A549 treated with RU486 at 1 μM for 4 hours (cell line): Measurements from ENCODE around the gene TMEM150A. TPM values are rescaled to one million over a fixed set of nuclear protein-coding genes. Genes with fewer than 3 reads are reported as not detected.

Source experiments
- total RNA-seq: library from RNA; stranded (reverse); fragments of 200-300 nt; extraction: Qiagen RNA extraction; gene quantifications from 5 replicates; pipeline ENCODE4 v1.2.3, GENCODE V29; 2022; ENCODE audit warnings: low read depth

TMEM150A gene, protein sequence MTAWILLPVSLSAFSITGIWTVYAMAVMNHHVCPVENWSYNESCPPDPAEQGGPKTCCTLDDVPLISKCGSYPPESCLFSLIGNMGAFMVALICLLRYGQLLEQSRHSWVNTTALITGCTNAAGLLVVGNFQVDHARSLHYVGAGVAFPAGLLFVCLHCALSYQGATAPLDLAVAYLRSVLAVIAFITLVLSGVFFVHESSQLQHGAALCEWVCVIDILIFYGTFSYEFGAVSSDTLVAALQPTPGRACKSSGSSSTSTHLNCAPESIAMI
- 8.5 to 13.1 TPM (median 11.8 TPM) in 5 replicates for total RNA-seq

DNA sequence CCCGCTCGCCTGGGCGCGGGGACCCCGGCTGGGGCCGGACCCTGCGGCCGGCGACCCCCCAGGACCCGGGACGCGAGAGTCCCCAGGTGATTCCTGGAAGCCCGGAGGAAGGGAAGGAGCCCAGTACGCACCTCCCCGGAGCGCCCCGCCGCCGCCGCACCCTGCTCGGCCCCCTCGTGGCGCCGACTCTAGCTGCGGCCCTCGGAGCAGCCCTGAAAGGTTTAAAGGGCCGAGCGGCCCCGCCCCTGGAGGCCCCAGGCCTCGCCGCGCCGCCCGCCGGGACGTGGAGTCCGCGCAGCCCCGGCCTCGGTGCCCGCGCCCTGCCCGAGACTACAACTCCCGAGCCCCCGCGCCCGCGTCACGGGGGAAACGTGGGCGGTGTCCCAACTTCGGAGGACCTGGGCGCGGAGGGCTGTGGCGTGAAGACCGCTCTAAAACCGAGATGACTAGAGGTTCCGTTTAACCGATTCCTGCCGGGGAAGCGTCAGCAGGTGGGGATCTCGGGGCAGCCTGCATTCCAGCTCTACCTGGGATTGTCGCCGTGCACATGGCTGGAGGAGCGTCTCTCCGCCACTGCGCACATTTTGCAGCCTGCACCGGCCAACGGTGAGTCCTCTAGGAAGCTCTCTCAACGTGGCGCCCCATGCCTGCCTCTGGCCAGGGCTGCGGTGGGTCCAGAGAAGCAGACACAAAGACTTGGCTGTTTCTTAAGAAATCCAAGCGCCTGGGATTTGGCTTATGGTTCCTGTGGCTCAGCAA lies at the start of gene TMEM150A:
TMEM150A (minus strand) TSS at position 223 of the 759 bp plus-strand sequence. CDS start 750 bp downstream, outside the sequence.

DNA sequence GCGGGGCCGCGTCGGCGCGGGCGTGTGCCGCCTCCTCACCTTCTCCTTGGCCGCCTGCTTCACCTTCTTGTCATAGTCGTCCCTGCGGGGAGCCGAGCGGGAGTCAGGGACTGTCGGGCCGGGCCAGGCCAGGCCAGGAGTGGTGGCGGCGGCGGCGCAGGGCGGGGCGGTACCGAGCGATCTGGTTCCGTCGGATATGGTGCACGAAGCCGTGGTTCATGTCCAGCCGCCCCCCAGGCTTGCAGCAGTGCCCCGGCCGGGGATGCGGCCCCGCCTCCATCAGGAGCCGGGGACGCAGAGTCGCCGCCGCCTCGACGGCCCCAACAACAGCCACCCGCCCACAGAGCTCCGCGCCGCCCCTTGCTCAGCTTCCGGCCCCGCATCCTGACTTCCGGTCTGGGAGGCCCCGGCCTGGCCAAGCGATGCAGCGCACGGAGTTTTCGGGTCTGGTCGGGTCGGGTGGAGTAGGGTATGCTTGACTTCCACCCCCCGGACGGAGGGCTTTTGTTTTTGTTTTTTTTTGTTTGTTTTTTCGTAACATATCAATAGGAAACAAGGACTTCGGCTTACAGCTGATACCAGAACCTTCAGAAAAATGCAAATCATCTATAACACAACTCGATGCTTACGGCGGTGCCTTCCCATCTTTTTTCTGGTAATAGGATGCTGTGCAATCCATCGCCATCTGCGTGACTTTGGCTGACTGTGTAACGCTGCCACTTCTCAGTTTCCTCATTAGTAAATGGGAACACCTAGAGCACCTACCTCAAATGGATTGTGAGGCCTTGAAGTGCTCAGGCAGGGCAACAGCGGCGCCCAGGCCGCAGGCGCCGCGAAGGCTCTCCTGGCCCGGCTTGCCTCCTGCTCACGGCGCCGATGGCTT lies 9.4 kb upstream of the TMEM150A start, which contains the start of gene C2orf68:
C2orf68 (minus strand) TSS at position 362 of the 883 bp plus-strand sequence; CDS start at position 280, 82 bp downstream.

DNA sequence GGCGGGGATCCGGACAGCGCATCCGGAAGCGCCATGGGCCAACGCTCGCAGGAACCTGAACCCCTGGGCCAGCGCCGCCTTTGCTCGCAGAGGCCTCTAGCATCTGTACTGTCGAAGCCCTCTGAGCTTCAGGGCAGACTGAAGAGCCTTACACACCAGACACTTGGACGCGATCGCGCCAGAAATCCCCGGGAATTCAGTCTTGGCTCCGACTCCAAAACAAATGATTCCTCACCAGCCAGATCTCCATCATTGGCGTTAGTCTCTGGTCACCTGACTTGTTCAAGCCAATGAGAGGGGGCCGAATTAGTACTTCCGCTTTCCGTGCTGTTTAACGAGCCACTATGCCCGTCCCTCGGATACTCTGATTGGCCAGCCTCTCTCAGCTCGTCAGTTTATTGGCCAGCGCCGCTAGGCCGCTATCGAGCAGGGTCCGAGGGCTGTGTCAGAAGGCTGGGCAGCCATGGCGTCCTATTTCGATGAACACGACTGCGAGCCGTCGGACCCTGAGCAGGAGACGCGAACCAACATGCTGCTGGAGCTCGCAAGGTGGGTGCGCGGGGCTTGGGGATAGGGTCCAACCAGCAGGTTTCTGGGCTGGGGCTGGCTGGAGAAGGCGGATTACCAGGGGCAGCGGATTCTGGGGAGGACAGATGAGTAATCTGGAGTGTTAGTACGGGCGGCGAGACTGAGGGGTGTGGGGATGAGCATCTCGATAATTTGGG lies 7.0 kb downstream of the TMEM150A start, which contains the start of gene RNF181:
RNF181 (plus strand) TSS at position 445 of the 725 bp plus-strand sequence; CDS start at position 464, 19 bp downstream.

DNA sequence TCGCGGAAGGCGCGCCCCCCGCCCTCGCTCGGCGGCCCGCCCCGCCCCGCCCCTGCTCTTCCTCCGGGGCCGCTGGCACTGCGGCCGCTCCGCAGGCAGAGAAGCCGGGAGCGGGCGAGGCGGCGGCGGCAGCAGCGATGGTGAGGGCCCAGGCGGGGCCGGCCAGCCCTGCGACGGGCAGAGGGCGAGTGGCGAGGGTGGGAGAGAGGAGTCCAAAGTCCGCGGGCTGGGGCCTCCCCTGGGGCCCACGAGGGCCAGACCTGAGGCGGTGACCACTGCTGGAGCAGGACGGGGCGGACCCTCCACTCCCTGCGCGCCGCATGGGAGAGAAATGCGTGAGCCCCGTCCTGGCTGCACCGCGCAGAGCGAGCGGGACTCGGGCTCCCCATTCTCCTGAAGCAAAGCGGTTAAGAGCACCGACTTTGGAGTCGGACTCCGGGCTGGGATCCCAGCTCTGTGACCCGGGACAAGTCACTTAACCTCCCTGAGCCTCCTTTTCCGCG lies 18.1 kb downstream of the TMEM150A start, which contains the start of gene VAMP5:
VAMP5 (plus strand) TSS at position 78 of the 503 bp plus-strand sequence; CDS start at position 138, 60 bp downstream.

GRCh38 chr2:85577386-85578242 lies 24.9 kb downstream of the TMEM150A start, which contains the start of gene VAMP8:
TSS of gene VAMP8 (plus strand) at chr2:85577586. CDS start at chr2:85577647, 61 bp downstream.

DNA sequence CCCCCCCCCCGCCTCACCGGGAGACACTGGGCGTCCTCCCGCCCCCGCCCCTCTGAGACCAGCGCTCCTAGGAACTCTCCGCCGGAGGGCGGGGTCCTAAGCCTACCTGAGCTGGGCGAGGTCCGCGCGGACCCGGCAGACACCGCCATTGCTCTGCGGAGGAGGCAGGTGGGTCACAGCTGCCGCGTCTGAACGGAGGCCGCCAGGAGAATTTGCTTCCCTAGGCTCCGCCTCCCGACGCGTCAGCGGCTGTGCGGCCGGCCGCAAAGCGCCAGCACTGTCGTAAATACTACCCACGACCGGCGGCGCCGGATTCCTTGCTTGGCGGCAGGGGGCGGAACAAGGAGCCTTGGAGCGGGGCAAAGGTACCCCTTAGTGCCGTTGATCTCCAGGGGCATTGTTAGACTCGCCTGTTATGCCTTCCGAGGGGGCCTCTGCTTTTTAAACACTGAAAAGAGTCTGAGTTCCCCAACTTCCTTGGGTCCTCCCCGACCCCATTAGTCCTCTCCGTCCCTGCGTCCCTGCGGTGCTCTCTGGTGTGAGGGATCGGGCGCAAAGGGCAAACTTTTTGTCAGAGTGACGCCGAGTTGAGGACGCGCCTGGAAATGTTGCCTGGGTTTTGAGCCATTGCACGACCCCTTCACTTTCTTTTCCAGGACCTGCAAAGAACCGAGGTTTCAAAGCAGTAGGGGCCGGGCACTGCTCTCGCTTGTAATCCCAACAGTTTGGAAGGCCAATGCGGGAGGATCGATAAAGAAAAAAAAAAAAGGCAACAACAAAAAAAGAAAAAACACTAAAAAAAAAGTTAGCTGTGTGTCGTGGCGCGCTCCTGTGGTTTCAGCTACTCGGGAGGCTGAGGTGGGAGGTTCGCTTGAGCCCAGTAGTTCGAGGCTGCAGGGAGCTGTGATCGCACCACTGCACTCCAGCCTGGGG lies 41.0 kb downstream of the TMEM150A start, which contains the start of gene GGCX:
GGCX (minus strand) TSS at position 214 of the 933 bp plus-strand sequence; CDS start at position 149, 65 bp downstream.

Other genes starting within 250 kb of the TMEM150A start
- 51.9 to 58.7 TPM (median 54.3 TPM) in 5 replicates for gene RETSAT, start 248.2 kb downstream of the TMEM150A start, total RNA-seq
- 11.1 to 13.1 TPM (median 11.9 TPM) in 5 replicates for gene ELMOD3, start 247.9 kb downstream of the TMEM150A start, total RNA-seq
- gene CAPG, start 192.3 kb downstream of the TMEM150A start, total RNA-seq, result 82.4 to 117 TPM (median 86.5 TPM) in 5 replicates
- gene SH2D6, start 184.0 kb downstream of the TMEM150A start, total RNA-seq, result 0.46 to 1.6 TPM (median 0.55 TPM) in 5 replicates
- gene MAT2A, start 63.5 kb downstream of the TMEM150A start, total RNA-seq, result 412 to 487 TPM (median 481 TPM) in 5 replicates
- 36.2 to 46.7 TPM (median 42.4 TPM) in 5 replicates for gene GGCX, start 41.2 kb downstream of the TMEM150A start, total RNA-seq
- gene VAMP8, start 25.1 kb downstream of the TMEM150A start, total RNA-seq, result 15.8 to 20.9 TPM (median 20.0 TPM) in 5 replicates
- gene VAMP5, start 18.3 kb downstream of the TMEM150A start, total RNA-seq, result 0.15 TPM in 1 of 5 replicates, not detected in the others
- 183 to 198 TPM (median 189 TPM) in 5 replicates for gene RNF181, start 7.0 kb downstream of the TMEM150A start, total RNA-seq
- gene C2orf68, start 9.4 kb upstream of the TMEM150A start, total RNA-seq, result 19.6 to 28.1 TPM (median 24.4 TPM) in 5 replicates
- gene USP39, start 13.5 kb upstream of the TMEM150A start, total RNA-seq, result 69.5 to 76.1 TPM (median 75.0 TPM) in 5 replicates
- 0.09 to 0.37 TPM (median 0.12 TPM) in 4 of 5 replicates, not detected in the other for gene SFTPB, start 65.5 kb upstream of the TMEM150A start, total RNA-seq
- gene GNLY, start 91.7 kb upstream of the TMEM150A start, total RNA-seq, result not detected in 5 replicates
- 5.2 to 7.1 TPM (median 5.9 TPM) in 5 replicates for gene ATOH8, start 151.3 kb upstream of the TMEM150A start, total RNA-seq